Measurements from ENCODE around the gene SLC38A10. TPM values are rescaled to one million over a fixed set of nuclear protein-coding genes. Genes with fewer than 3 reads are reported as not detected.

The SLC38A10 gene
- total and polyA plus RNA-seq, 2 of the 13 experiments (the other 11 are each of a cell fraction or from before 2014, with no cell fraction given), result 23.4 to 55.8 TPM

GRCh38 chr17:81334987-81335772 is 40.1 kb upstream of the SLC38A10 start (continued):
- no peak for TF ChIP-seq CEBPZ (IDR thresholded peaks at IDR 0.05; ENCODE audit: low read length)
- no peak for TF ChIP-seq PCBP2 (optimal IDR thresholded peaks at IDR 0.05; ENCODE audit: low read depth, low read length, poor library complexity, severe bottlenecking)
- no peak for TF ChIP-seq RFX3 (CRISPR knock-in tag; IDR thresholded peaks at IDR 0.05)
- peak; percentile 92 for TF ChIP-seq ZNF768 (CRISPR knock-in tag; IDR thresholded peaks at IDR 0.05)
- TF ChIP-seq ZNF160 (CRISPR knock-in tag; IDR thresholded peaks at IDR 0.05), result no peak
- no peak for TF ChIP-seq NFYB (CRISPR knock-in tag; IDR thresholded peaks at IDR 0.05)
- TF ChIP-seq ZMAT5 (CRISPR knock-in tag; IDR thresholded peaks at IDR 0.05; ENCODE audit: borderline replicate concordance, low read depth), result 0 out of 2 replicates have a peak, but pooled peaks have one; percentile 44
- 0 out of 2 replicates have a peak, but pooled peaks have one; percentile 54 for TF ChIP-seq ZNF468 (CRISPR knock-in tag; IDR thresholded peaks at IDR 0.05)

Measured in HepG2 (cell line).